GM21515 (cell line): ENCODE measurements around the gene AGAP1.

Experiments
- ATAC-seq: cut with Tn5 transposase; IDR thresholded peaks from one replicate; pipeline ENCODE4 v1.9.1; 2021; ENCODE audit not compliant: unreplicated experiment

The AGAP1 gene

DNA sequence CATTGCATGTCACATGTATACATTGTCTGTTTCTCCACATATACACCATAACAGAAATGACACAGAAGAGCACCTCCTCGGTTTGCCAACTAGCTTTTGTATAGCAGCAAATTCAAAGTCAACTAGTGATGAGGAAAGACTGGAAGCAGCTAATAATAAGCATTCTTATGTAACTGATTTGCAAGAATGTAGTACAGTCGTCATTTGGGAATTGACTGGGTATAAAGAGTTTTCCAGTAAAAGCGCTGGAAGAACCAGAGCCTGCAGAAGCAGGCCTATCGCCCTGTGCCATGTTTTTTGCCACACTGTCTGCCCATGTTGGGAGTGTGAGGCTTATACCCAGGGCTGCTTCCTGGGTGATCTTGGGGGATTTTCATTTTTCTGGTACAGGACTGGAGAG lies 363.8 kb downstream of the AGAP1 start:
- no peak for ATAC-seq

DNA sequence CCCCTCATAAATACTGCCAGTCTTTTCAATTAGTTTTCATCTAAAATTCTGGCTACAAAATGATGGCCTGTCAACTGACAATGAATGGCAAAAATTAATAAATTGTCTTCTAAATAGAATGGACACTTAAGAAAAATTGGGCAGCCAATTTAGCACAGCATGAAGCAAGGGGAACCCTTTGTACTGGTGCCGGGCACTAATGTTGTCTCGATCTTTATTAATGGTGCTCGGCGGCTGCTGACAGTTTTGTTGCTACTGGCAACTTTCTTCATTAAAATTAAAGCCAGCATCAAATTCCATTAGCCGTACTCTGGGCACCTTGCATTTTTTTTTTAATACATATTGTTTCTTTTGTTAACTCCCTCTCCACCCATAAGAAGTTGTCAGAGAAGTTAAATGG lies 365.0 kb downstream of the AGAP1 start:
- ATAC-seq: no peak

DNA sequence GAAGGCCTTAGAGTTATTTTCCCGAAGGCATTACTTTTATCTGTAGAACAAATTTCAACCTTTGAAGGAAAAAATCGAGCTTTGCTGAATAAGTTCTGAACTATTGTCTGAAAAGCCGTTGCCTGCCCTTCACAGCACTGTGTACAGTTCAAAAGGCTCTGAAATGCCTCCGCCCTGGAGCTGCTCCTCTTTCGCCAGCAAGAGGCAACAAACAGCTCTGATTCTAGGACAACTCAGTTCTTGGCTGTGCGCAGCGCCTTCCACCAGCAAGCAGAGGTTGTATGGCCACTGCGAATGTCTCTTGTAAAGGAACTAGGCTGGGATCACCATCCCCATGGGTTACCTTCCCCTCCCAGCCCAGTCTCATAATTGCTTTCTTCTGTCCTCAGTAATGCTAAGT lies 365.8 kb downstream of the AGAP1 start:
- no peak for ATAC-seq

DNA sequence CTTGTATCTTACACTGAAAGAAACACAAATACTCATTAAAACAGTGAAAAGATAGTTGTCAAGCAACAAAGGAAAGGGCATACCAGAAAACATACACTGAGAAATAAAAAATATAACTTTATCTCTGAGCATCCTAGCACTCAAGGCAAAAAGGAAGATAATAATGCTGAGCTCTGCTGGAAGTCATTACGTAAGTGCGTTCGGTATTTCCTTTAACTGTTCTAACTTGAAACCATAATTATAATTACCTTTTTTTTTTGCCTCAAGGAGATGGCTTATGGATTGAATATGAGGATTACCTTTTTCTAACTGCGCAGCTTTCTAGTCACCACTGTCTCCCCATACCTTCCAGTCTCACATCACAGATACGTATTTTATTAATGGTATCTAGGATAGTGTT lies 366.3 kb downstream of the AGAP1 start:
- no peak for ATAC-seq

DNA sequence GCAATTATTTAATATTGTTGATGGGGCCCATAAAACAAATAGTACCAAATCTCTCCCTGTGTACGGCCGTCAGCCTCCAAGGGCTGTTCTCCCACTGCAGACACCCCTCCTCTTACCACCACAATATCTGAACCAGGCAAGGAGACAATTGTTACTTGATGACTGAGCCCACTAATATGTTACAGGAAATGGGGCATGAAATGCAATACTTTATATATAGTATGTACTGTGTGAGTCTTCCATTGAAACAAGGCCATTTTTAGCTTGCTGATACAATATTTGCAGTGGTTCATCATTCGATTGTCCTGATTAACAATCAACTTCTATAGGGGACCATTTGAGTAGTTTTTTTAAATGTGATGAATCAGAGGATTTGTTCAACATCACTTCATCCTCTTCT lies 367.0 kb downstream of the AGAP1 start:
- ATAC-seq: no peak

DNA sequence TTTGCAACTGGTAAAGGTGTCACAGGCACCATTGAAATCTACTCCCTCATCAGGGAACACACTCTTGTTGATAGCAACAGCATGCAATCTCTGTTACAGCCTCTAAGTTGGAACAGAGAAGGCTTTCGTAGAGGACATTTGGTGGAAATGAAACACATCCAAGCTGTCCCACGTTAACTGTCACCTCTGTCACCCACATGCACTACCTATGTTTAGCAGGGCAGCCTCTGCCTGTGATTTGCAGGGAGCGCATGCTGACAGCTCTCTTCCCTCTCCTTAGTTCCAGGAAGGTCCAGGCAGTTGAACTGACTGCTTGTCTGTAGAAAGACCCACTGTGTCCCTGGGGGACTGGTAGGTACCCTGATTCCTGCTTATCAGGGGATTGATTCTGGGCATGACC lies 367.5 kb downstream of the AGAP1 start:
- no peak for ATAC-seq

DNA sequence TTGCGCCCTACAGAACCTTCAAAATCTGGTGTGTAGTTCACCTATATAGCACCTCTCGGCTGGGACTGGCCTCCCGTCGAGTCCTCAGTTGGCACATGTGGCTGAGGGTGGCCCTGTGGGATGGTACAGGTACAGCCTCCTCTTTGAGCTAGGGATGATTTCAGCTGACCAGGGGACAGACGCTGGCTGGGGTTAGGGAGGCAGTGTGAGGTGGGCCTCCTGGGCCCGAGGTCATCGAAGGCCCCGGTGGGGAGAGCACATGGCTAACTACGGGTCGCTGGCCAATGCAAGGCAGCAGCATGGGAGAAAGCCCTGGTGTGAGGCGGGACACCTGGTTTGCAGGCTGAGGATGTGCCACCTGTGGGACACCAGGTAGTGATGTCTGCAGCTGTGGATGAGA lies 369.6 kb downstream of the AGAP1 start:
- ATAC-seq: no peak

DNA sequence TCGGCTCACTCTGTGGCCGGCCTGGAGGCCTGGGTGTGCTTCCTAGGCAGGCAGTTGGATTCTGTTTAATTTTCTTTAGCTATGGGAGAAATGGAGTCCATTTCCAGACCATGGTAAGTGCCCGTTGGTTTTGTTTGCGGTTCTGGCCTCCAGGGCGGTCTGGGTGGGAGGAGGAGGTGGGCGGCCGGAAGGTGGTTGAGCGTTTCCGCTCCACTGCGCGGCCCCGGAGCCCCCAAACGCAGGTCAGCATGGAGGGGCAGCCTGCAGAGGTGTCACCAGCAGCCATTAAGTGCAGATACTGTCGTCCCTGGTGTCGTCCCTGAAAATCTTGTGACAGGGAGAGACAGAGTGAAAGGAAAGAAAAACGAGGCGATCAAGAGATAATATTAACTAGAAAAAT lies 370.5 kb downstream of the AGAP1 start:
- no peak for ATAC-seq

DNA sequence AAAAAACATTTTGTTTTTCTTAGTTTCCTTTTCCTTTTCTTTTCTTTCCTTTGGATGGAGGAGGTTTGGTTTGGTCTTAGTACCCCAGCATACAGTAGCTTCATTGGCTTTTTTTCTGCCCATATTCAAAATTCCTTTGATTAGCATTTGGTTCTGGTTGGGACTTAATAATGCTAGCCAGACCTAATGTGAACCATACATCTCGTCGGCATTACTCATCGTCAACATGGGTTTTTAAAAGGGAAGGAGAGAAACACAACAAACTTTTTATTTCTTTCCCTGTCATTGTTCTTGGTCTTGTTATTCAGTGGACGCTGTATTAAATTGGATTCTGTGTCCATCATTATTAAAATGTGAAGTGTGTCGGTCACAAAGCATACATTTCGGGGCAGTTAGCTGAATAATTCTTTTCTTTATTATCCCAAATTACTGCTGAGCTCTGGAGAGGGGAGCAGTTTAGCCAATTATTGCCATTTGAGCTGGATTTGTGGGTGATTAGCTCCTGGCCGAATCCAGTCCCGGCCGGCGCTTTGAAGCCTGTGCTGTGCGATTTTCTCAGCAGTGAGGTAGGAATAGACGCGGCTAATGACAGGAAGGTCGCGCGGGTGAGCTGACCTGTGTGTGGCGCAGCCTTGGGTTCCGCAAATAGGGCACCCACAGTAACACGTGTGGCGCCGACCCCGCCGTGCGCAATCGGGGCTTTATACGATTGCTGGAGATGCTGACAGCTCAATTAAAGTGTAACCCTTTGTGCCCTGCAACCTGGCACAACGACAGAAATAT lies 371.1 kb downstream of the AGAP1 start:
- ATAC-seq: no peak

DNA sequence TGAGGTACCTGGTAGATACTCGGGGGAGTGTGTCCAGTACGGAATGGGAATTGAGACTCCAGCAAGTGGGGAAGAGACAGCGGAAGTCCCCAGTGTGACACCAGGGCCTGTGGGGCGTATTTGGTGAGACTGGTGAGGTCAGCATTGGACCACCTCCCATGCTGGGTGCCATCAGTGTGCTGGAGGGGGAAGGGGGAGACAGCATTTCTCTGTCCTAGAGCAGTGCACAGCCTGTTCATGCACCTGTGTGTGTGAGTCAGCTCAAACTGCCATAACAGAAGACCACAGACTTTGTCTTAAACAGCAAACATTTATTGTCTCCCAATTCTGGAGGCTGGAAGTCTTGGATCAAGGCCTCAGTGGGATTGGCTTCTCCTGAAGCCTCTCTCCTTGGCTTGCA lies 372.5 kb downstream of the AGAP1 start:
- no peak for ATAC-seq

DNA sequence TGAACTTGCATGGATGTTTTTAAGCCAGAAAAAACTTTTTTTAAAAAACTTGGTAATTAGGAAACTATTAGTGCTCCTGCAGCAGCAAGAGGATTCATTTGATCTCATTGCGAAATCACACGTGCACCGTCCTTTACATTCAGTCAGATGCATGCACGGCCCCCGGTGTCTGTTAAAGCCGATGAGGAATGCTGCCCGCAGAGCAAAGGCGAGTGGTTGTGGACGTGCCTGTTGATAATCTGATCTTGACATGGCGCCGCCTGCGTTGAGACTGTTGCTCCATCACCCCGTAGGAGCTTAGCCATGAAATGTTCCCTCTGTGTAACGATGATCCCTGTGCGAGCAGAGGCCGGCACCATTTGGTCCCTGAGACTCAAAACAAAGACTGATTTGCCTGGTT lies 374.4 kb downstream of the AGAP1 start:
- no peak for ATAC-seq

DNA sequence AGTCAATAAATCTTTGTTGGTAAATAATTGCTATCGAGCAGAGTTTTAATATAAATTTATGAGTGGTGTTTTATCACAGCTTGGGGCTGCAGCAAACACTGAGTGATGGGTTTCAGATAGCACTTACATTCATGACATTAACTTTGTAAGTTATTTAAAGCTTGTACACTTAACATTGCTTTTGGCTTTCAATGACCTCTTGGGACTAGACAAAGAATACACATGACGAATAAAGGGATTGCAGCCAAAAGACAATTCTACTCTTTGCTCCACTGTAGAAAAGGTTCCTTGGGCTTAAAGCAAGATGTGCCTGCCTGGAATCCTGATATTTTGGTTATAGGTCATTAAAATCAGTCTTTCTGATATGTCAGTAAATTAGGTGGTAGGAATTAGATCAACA lies 374.8 kb downstream of the AGAP1 start:
- ATAC-seq: no peak

DNA sequence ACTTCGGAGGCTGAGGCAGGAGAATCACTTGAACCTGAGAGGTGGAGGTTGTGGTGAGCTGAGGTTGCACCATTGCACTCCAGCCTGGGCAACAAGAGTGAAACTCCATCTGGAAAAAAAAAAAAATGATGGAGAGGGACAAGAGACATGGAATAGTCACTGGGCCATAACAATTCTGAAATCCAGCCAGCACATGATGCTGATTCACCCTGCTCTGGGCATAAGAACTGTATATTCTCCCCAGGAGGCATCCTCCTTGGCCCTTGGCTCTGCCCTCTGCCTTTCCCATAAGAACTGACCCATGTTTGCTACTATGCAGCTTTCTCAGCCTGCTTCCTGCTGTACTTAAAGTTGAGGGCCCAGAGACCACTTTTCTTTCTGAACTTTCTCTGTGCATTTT lies 376.7 kb downstream of the AGAP1 start:
- ATAC-seq: no peak

DNA sequence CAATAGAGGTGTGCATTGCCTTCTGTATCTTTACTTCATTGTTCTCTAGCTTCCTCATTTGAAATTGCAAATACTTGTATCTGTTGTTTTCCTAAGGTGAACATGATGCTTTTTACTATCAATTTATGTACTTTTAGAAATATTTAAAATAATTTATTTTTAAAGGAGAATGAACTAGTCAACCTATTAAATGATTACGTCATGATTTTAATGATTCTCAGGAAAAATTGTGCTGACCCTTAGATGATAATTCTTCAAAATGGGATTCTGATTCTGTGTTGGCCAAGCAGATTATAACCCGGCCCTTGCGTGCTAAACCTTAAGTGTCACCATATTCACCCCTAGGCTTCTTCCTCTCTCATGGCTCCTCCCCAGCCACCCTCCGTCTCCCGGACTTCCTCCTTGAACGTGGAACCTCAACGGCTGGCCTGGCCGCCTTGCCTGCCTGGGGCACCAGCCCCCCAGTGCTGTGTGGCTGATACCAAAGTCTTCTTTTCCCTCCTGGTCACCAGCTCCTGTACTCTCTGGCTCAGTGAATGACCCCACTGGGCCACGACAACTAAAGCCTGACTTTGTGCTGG lies 382.3 kb downstream of the AGAP1 start:
- ATAC-seq: no peak

DNA sequence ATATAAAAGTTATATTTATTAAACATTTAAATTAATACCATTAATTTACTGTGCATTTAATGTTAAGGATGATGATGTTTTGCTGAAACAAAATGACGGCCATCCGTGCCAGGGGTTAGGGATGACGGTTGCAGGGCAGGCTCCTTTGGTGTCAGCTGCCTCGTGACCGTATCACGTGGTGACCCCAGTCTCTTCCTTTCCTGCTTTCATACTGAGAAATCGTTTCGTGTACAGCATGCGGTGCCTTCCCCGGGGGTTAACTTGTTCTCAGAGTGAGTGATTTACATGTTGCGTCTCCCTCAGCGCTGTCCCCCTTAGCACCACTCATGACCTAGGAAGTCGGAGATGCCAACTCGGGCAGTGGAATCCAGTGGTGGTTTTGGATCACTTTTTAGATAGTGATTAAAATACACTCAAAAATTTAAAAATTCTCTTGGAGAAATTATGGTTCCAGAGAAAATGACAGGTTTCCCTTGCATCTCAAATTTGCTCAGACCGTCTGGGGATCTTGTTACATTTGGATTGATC lies 383.5 kb downstream of the AGAP1 start:
- no peak for ATAC-seq

DNA sequence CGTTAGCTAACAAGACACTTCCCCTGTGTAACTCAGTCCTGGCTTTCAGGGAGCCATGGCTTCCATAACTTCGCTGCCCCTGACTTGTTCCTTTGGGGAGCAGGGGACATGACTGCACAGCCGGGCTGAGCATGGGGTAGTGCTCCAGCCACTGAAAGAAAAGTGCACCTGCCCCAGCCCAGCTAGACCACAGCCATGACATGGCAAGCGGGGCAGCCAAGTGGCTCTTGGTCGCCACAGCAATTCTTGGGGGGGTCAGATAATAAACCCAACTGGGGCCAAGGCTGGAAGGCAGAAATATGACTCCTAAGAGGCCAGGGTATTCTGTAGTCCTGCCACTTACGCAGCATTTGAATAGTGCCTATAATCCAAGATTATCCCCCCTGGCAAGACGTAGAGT lies 385.3 kb downstream of the AGAP1 start:
- no peak for ATAC-seq

DNA sequence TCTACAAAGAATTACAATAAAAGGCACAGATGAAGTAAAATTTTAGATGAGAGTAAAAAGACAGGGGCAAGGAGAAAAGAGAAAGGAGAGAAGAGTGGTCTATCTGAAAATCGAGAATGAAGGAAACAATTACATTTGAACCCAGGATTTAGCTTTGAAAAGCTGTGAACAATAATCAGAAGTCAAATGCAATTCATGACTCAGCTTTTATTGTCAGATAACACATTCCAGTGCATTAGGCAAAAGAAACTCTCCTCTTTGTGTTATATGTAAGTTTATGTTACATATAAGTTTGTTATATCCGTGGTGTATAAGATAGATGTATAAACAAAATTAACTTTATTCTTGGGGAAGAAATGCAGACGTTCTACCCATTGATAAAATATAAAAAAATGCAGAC lies 389.8 kb downstream of the AGAP1 start:
- no peak for ATAC-seq

DNA sequence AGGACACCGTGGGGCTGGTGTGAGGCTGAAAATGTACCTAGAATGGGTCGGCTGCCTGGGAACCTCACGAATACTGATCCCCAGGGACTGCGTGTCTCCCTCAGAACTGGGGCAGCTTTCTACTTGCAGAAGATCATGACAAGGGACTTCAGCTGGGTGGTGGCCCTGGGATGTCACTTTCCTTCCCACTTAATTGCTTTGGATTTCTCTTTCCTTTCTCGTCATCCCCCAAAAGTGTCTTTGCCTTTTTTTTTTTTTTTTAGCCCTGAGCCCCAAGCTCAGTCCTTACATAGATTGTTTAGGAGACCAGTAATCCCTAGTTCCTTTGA lies 395.4 kb downstream of the AGAP1 start:
- no peak for ATAC-seq

DNA sequence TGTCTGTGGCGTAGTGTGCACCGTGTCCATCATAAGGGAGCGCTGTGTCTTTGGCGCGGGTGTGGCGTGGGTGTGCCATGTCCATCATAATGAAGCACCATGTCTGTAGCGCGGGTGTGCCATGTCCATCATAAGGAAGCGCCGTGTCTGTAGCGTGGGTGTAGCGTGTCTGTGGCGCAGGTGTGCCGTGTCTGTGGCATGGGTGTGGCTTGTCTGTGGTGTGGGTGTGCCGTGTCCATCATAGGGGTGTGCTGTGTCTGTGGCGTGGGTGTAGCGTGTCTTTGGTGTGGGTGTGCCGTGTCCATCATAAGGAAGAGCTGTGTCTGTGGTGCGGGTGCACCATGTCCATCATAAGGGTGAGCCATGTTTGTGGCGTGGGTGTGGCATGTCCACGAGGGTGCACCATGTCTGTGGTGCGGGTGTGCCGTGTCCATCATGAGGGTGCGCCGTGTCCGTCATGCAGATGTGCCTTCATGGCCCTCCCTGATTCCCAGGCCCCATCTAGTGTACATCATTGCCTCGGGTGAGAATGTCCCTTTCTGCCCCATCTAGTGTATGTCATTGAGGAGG lies 399.4 kb downstream of the AGAP1 start:
- ATAC-seq: no peak

DNA sequence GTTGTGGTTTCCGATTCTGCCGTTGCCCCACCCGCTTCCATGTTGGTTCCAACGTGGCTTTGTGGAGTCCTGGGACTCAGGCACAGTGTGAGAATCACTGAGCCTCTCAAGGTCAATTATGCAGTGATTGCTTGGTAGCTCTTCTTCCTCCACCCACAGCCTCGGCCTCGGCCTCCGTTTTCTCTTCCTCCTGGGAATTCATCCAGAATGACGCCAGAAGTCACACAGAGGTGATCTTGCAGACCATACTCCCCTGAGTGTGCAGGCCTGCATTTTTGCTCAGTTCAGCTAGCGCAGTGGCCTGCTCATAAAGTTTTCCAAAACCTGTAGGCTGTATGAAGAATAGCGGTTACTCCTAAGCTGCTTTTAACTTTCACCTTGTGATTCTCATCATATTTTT lies 401.0 kb downstream of the AGAP1 start:
- no peak for ATAC-seq

DNA sequence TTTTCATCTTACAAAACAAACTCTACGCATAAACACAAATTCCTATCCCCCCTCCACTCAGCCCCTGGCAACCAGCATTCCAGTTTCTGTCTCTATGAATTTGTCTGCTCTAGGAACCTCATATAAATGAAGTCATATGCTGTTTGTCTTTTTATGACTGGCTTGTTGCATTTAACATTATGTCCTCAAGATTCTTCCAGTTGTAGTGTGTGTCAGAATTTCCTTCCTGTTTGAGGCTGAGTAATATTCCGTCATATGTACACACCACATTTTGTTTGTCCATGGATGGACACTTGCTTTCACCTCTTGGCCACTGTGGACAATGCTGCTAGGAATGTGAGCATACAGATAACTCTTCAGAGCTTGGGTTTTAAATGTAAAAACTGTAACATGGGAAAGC lies 402.2 kb downstream of the AGAP1 start:
- ATAC-seq: no peak

DNA sequence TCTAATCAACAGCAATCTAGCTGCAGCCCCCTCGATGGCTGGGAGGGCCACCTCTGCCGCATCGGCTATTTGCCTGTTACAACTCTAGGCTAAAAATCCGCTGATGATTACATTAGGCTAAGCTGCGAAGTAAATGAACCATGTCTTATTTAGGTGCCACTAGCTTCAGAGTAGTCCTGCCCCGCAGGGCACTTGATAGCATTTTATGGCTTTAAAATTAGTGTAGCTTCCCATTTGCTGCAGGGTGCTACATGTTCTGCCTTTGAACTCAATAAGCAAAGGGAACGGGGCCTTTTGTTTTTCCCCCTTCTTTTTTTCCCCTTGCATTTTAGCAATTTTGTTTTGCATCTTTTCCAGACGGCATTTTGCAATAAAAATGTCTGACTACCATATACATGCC lies 404.1 kb downstream of the AGAP1 start:
- ATAC-seq: no peak

DNA sequence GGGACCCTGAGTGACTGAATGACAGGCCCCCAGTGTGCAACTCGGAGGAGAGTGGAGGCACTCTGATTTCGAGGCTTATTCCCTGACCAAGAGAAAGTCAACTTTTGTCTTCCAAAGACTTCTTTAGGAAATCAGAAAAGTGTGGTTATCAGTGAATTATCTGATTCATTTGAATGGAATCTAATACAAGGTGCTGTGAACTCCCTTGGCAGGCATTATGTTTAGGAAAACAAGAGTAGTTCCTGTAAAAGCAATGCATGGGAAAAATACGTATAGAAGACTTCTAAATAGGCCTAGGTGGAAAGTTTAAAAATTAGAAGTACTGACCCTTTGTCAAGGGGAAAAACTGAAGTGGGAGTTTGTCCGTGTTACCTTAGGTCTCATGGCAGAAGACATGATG lies 404.9 kb downstream of the AGAP1 start:
- no peak for ATAC-seq
